LNCAP (cell line): ENCODE results near the gene PAM16.

Experiments
- TF ChIP-seq, protein P1 (sequence below): fragments of 450-650 bp; IDR thresholded peaks from 2 replicates; pipeline ENCODE4 v1.5.1; 2017; ENCODE audit warnings: mild to moderate bottlenecking

The PAM16 gene

DNA sequence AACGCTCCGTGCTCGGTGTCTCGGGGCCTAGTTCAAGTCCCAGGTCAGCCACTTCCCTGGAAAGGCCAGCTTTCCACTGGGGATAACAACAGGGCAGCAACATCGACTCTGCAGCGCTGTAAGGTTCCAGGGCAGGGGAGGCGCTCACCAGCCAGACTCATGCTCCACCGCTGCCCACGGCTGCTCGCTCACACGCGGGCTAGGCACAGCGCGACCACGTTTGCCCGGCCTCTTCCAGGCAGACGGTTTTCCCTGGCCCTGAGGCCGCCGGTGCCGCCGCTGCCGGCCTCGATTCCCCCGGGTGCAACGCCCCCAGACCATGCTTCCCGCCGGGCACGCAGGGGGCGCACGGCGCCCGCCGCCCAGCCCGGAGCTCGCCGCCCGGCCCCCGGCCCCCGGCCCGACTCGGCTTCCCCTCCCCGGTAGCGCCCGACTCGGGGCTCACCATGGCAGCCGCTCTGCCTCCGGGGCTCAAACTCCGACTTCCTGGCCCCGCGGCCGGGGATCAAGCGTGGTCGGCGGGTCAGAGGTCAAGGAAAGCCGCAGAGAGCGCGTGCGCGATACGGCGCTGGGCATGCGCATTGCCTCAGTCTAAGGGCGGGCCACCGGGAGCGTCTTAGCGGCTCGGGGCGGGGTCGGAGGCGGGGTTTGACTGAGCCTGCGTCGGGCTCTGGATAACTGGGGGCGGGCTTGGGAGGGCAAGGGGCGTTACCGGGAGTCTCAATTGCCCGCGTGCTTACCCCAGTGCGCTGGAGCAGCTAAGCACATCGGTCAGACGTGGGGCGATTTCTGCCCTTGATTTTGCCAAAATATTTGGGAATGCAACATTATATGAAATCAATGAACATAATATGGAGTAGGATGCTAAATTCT is at the start of gene PAM16:
Gene PAM16 (minus strand): TSS at position 535 of the 873 bp plus-strand sequence. CDS start 87 bp downstream, at position 448.
- TF ChIP-seq, protein P1, sequence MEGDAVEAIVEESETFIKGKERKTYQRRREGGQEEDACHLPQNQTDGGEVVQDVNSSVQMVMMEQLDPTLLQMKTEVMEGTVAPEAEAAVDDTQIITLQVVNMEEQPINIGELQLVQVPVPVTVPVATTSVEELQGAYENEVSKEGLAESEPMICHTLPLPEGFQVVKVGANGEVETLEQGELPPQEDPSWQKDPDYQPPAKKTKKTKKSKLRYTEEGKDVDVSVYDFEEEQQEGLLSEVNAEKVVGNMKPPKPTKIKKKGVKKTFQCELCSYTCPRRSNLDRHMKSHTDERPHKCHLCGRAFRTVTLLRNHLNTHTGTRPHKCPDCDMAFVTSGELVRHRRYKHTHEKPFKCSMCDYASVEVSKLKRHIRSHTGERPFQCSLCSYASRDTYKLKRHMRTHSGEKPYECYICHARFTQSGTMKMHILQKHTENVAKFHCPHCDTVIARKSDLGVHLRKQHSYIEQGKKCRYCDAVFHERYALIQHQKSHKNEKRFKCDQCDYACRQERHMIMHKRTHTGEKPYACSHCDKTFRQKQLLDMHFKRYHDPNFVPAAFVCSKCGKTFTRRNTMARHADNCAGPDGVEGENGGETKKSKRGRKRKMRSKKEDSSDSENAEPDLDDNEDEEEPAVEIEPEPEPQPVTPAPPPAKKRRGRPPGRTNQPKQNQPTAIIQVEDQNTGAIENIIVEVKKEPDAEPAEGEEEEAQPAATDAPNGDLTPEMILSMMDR, result peak; percentile 38; the same call in 1 of the 2 replicates

DNA sequence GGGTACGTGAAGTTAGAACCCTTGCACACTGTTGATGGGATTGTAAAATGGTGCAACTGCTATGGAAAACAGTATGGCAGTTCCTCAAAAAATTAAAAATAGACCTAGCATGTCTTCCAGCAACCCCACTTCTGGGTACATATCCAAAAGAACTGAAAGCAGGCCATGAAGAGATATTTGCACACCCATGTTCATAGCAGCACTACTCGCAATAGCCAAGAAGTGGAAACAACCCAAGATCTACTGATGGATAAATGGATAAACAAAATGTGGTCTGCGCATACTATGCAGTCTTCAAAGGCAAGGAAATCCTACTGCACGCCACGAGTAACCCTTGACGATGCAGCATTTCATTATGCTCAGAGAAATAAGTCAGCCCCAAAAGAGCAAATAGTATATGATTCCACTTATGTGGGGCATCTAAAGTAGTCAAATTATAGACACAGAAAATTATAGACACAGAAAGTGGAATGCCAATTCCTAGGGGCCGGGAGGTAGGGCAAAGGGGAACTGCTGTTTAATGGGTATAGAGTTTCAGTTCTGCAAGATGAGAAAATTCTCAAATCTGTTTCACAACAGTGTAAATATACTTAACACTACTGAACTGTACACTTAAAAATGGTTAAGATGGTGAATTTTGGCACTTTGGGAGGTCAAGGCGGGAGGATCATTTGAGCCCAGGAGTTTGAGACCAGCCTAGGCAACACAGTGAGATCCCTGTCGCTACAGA is 48.0 kb upstream of the PAM16 start:
- TF ChIP-seq, protein P1, result no peak

DNA sequence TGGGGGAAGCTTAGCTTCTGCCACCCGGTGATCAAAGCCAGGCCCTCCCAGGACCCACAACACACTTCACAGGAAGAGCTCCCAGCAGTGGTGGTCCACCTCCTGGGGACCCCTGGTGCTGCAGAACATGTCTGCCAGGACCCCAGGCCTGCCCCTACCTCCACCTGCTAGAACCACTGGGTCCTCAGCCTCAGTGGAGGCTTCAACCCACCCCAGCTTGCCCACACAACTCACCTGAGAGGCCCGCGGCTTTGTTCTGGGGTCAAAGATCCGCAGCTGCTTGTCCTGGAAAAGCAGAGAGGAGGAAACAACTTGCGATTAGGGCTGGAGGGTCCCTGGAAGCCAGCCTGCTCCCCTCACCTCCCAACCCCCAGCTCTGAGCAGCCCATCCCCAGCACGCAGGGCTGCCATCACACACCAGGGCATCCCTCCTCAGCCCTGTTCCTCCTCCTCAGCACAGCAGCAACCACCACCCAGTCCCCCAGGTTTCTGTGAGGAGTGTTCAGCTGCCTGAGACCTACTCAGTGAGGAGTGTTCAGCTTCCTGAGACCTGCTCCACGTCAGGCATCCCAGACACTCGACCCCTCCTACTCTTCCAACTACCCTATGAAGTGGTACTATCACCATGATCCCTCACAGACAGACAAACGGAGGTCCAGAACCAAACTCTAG is 44.1 kb upstream of the PAM16 start:
- TF ChIP-seq, protein P1, result no peak

DNA sequence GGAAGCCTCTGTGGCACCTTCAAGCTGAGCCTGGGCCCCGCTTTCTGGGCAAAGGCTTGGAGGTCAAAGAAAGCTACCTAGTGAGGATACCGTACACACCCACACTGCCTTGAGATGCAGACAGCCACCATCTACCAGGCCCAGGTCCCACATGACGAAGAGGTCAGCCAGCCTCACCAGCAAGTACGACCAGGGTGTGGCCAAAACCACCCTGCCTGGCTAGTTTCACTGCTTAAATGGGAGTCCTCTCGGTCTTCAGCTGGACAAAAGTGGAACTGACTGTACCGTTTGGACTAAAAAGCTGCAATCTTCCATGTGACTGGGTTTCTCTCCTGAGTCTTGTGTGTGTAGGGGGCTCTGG is 42.1 kb upstream of the PAM16 start:
- TF ChIP-seq, protein P1, result no peak

DNA sequence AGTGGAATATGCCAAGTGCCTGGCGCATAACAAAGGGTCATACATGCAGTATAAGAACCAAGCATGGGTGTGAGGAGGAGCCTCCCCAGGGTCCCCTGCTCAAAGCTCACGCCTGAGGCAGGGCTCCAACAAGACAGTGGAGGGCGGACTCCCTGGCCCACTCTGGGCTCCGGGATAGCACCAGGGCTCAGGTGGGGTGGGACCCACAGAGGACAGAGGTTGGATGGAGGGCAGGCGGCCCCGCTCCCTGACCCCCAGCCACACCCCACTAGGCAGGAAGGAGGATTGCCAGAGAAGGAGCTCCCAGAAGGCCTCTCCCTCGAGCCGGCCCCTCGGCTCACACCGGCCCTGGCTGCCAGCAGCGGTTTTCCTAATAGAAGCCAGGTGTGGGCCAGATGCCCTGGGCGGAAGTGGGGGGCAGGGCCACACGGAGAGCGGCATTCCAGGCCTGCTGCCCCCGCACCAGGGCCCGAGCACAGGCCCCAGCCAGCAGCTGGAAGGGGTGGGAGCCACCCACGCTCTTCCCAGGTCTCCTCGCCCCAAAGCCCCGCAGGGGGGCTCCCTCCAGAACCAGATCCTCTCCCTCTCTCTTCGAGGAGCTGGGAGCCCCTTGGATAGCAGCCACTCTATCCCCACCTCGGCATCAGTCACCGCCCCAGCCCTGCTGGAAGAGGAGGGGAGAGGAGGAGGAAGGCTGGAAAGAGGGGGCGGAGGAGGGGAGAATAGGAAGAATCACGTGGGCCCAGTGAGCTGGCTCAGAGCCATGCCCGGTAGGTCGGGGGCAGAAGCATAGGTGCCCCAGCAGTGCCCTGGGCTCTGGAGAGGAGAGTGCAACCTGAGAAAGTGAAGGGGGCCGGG is 41.5 kb upstream of the PAM16 start:
- TF ChIP-seq, protein P1, result no peak

DNA sequence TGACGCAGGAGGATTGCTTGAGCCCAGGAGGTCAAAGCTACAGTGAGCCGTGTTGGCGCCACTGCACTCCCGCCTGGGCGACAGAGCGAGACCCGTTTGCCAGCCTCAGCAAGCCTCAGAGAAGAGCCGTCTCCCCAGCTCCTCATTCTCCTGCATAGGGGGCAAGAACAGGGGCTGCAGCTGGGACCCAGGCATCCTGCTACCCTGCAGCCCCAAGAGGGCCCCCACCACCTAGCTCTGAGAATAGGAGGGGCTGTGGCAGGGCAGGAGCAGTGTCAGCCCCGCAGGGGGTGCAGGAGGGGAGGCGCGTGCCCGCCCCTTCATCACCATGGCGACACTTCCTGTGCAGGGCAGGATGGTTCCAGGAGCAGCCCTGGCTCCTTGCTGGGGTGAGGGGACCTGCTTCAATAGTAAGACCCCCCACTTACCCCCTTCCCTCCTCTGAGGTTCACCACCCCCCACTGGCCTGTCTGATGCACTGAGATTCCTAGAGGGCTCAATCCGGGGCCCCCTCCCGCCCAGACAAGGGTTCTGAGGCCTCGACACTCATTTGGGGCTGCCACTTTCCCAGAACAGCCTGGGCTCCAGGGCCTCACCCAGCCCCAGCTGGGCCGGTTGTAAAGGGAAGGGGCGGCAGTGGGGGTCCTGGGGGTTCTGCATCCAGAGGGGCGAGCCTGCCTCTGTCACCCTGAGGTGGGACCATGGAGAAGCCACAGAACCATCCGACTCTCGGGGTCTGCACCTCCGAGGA is 40.7 kb upstream of the PAM16 start:
- TF ChIP-seq, protein P1, result no peak
